Urothelium cell line (cell line): ENCODE data around the gene SLC19A1.
A peak's percentile ranks its signal among the peaks of the same experiment; 100 is the strongest.

Experiments
- DNase-seq: peaks from one replicate; pipeline ENCODE4 v3.0.0; 2011; ENCODE audit warnings: low spot score, mixed read lengths
- FAIRE-seq: peaks from 2 replicates; lab custom pipeline; 2011; peaks lifted over from hg19 to GRCh38; lab: Jason Lieb, UNC

SLC19A1 gene

GRCh38 chr21:45545691-45546531, 3.7 kb upstream of the SLC19A1 start:
- no peak for DNase-seq
- FAIRE-seq, result no peak

- no peak for DNase-seq
- FAIRE-seq, result no peak
These were observed 3.0 kb upstream of the SLC19A1 start for GRCh38 chr21:45545236-45545570.

- DNase-seq, result no peak
- FAIRE-seq, result no peak
These were observed 2.4 kb upstream of the SLC19A1 start for GRCh38 chr21:45544449-45545235.

GRCh38 chr21:45543710-45544448, 1.6 kb upstream of the SLC19A1 start:
- FAIRE-seq (no peak), DNase-seq (no peak)

GRCh38 chr21:45543371-45543709, 1.1 kb upstream of the SLC19A1 start:
- FAIRE-seq, result no peak

GRCh38 chr21:45542667-45543370, 579 bp upstream of the SLC19A1 start:
- FAIRE-seq (no peak), DNase-seq (no peak)

More at GRCh38 chr21:45543371-45543709, 1.1 kb upstream of the SLC19A1 start:
- DNase-seq, result no peak

GRCh38 chr21:45541221-45542039, 810 bp downstream of the SLC19A1 start:
- FAIRE-seq (no peak), DNase-seq (peak; percentile 84)

GRCh38 chr21:45540601-45540970, 1.7 kb downstream of the SLC19A1 start:
- FAIRE-seq (no peak), DNase-seq (no peak)

- no peak for DNase-seq
- FAIRE-seq, result no peak
These were observed 2.2 kb downstream of the SLC19A1 start for GRCh38 chr21:45539796-45540600.

GRCh38 chr21:45539046-45539795, 3.0 kb downstream of the SLC19A1 start:
- no peak for FAIRE-seq
- DNase-seq, result no peak

- no peak for FAIRE-seq
- no peak for DNase-seq
These were observed 3.7 kb downstream of the SLC19A1 start for GRCh38 chr21:45538381-45539045.

- no peak for FAIRE-seq
- no peak for DNase-seq
These were observed 4.4 kb downstream of the SLC19A1 start for GRCh38 chr21:45537746-45538291.

GRCh38 chr21:45537111-45537745, 5.0 kb downstream of the SLC19A1 start:
- DNase-seq, result no peak
- no peak for FAIRE-seq

- no peak for DNase-seq
- FAIRE-seq, result no peak
These were observed 5.7 kb downstream of the SLC19A1 start for GRCh38 chr21:45536301-45537081.

- FAIRE-seq (no peak), DNase-seq (no peak)
These were observed 6.7 kb downstream of the SLC19A1 start for GRCh38 chr21:45535341-45536081.
